Stimulated activated CD4-positive, alpha-beta T cell treated with anti-CD3 and anti-CD28 coated beads, Interleukin-15, amount 100 ng/mL, for 24 hours (primary cell): Measurements from ENCODE around the gene CHP1.
A peak's percentile ranks its signal among the peaks of the same experiment; 100 is the strongest.
"Not testable (repeated sequence)": the region's sequence is repeated elsewhere in the genome, so short reads cannot be mapped to it uniquely, and the experiment has no call there.

Experiments
- DNase-seq: peaks from one replicate; pipeline ENCODE4 v3.0.0-alpha.2; 2020

Gene CHP1

GRCh38 chr15:41301587-41301986 is 70.5 kb downstream of the CHP1 start:
- DNase-seq, result no peak

- no peak for DNase-seq
Measured at GRCh38 chr15:41304149-41304770, 73.2 kb downstream of the CHP1 start.

- no peak for DNase-seq
Measured at GRCh38 chr15:41307679-41308078, 76.6 kb downstream of the CHP1 start.

- DNase-seq, result no peak
Measured at GRCh38 chr15:41309226-41309905, 78.3 kb downstream of the CHP1 start.

GRCh38 chr15:41320805-41321330 is 89.8 kb downstream of the CHP1 start:
- DNase-seq, result not testable (repeated sequence)

- DNase-seq, result peak; percentile 15
Measured at GRCh38 chr15:41323611-41324010, 92.5 kb downstream of the CHP1 start.

DNA sequence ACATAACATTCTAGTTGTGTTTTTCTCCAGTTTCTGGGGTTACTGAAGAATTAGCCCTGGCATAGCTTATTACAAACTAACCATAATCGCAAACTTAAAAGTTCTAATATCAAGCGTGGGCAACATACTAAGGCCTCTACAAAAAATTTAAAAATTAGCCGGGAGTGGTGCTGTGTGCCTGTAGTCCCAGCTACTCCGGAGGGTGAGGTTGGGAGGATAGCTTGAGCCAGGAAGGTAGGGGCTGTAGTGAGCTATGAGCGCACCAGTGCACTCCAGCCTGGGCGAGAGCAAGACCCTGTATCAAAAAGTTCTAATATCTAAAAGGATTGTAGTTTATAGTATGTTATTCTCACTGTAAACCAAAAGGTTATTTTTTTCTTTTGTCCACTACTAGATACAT is 100.2 kb downstream of the CHP1 start:
- DNase-seq, result no peak
